ENCODE measurements around the gene CAMK2N1. TPM values are rescaled to one million over a fixed set of nuclear protein-coding genes. Genes with fewer than 3 reads are reported as not detected.

The CAMK2N1 gene
- total and polyA plus RNA-seq, 2 of the 13 experiments (the other 11 are each of a cell fraction or from before 2014, with no cell fraction given), result 38.0 to 38.6 TPM

GRCh38 chr1:20507564-20508410 is 21.8 kb upstream of the CAMK2N1 start, which contains the start of gene MUL1 (continued):
- TF ChIP-seq, protein P1, sequence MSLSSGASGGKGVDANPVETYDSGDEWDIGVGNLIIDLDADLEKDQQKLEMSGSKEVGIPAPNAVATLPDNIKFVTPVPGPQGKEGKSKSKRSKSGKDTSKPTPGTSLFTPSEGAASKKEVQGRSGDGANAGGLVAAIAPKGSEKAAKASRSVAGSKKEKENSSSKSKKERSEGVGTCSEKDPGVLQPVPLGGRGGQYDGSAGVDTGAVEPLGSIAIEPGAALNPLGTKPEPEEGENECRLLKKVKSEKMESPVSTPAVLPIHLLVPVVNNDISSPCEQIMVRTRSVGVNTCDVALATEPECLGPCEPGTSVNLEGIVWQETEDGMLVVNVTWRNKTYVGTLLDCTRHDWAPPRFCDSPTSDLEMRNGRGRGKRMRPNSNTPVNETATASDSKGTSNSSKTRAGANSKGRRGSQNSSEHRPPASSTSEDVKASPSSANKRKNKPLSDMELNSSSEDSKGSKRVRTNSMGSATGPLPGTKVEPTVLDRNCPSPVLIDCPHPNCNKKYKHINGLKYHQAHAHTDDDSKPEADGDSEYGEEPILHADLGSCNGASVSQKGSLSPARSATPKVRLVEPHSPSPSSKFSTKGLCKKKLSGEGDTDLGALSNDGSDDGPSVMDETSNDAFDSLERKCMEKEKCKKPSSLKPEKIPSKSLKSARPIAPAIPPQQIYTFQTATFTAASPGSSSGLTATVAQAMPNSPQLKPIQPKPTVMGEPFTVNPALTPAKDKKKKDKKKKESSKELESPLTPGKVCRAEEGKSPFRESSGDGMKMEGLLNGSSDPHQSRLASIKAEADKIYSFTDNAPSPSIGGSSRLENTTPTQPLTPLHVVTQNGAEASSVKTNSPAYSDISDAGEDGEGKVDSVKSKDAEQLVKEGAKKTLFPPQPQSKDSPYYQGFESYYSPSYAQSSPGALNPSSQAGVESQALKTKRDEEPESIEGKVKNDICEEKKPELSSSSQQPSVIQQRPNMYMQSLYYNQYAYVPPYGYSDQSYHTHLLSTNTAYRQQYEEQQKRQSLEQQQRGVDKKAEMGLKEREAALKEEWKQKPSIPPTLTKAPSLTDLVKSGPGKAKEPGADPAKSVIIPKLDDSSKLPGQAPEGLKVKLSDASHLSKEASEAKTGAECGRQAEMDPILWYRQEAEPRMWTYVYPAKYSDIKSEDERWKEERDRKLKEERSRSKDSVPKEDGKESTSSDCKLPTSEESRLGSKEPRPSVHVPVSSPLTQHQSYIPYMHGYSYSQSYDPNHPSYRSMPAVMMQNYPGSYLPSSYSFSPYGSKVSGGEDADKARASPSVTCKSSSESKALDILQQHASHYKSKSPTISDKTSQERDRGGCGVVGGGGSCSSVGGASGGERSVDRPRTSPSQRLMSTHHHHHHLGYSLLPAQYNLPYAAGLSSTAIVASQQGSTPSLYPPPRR (CRISPR knock-in tag; IDR thresholded peaks at IDR 0.05; ENCODE audit: borderline replicate concordance), result no peak; the same call in 1 of the 2 replicates
- TF ChIP-seq SATB2 (CRISPR knock-in tag; IDR thresholded peaks at IDR 0.05), result peak; percentile 70; the same call in 1 of the 2 replicates
- 0 out of 2 replicates have a peak, but pooled peaks have one; percentile 2 for TF ChIP-seq ZBTB33 (CRISPR knock-in tag; IDR thresholded peaks at IDR 0.05)
- TF ChIP-seq KDM5A (IDR thresholded peaks at IDR 0.05; ENCODE audit: borderline replicate concordance, low read length), result peak; percentile 95
- no peak for TF ChIP-seq NFE2 (CRISPR knock-in tag; IDR thresholded peaks at IDR 0.05)
- TF ChIP-seq, protein P2, sequence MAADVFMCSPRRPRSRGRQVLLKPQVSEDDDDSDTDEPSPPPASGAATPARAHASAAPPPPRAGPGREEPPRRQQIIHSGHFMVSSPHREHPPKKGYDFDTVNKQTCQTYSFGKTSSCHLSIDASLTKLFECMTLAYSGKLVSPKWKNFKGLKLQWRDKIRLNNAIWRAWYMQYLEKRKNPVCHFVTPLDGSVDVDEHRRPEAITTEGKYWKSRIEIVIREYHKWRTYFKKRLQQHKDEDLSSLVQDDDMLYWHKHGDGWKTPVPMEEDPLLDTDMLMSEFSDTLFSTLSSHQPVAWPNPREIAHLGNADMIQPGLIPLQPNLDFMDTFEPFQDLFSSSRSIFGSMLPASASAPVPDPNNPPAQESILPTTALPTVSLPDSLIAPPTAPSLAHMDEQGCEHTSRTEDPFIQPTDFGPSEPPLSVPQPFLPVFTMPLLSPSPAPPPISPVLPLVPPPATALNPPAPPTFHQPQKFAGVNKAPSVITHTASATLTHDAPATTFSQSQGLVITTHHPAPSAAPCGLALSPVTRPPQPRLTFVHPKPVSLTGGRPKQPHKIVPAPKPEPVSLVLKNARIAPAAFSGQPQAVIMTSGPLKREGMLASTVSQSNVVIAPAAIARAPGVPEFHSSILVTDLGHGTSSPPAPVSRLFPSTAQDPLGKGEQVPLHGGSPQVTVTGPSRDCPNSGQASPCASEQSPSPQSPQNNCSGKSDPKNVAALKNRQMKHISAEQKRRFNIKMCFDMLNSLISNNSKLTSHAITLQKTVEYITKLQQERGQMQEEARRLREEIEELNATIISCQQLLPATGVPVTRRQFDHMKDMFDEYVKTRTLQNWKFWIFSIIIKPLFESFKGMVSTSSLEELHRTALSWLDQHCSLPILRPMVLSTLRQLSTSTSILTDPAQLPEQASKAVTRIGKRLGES (CRISPR knock-in tag; IDR thresholded peaks at IDR 0.05; ENCODE audit: borderline replicate concordance), result no peak
- TF ChIP-seq MTA1 (CRISPR knock-in tag; IDR thresholded peaks at IDR 0.05; ENCODE audit: borderline replicate concordance), result peak; percentile 27; the same call in 1 of the 2 replicates
